GM23338 (cell line): ENCODE results near the gene GLT6D1. TPM values are rescaled to one million over a fixed set of nuclear protein-coding genes. Genes with fewer than 3 reads are reported as not detected.

Experiments used
- ATAC-seq: fragments of 200-7000 bp; cut with Tn5 transposase; 3 replicates; pipeline ENCODE4 v1.9.1; 2020
- DNase-seq: peaks from one replicate; pipeline ENCODE4 v3.0.0-alpha.2; 2015; ENCODE audit warnings: low spot score
- H2AFZ ChIP-seq: fragments of 200-600 bp; sonication (generic); 2 replicates; pipeline ENCODE4 v1.8.0; 2016; ENCODE audit warnings: antibody characterized with exemption, mild to moderate bottlenecking, moderate library complexity
- H3F3A ChIP-seq: fragments of 200-600 bp; sonication (generic); replicated peaks from 2 replicates; pipeline ENCODE4 v1.8.0; 2017; ENCODE audit warnings: antibody characterized with exemption, mixed run types, low read depth
- H3K27ac ChIP-seq: fragments of 200-600 bp; sonication (generic); 2 replicates; pipeline ENCODE4 v1.6.1; 2016; ENCODE audit warnings: low read depth
- H3K27me3 ChIP-seq: fragments of 200-600 bp; sonication (generic); 2 replicates; pipeline ENCODE4 v1.8.0; 2016; ENCODE audit warnings: mild to moderate bottlenecking, mixed run types, moderate library complexity; ENCODE audit not compliant: insufficient read depth
- H3K36me3 ChIP-seq: fragments of 200-600 bp; sonication (generic); 2 replicates; pipeline ENCODE4 v1.8.0; 2016; ENCODE audit warnings: mild to moderate bottlenecking; ENCODE audit not compliant: insufficient read depth
- H3K4me1 ChIP-seq: fragments of 200-600 bp; sonication (generic); 2 replicates; pipeline ENCODE4 v1.8.0; 2016; ENCODE audit warnings: mild to moderate bottlenecking, moderate library complexity; ENCODE audit not compliant: insufficient read depth
- H3K4me2 ChIP-seq: fragments of 200-600 bp; sonication (generic); 2 replicates; pipeline ENCODE4 v1.7.1; 2017; ENCODE audit warnings: mixed run types
- H3K4me3 ChIP-seq: fragments of 200-600 bp; sonication (generic); 2 replicates; pipeline ENCODE4 v1.6.1; 2016; ENCODE audit warnings: mixed run types
- H3K79me2 ChIP-seq: fragments of 200-600 bp; sonication (generic); replicated peaks from 2 replicates; pipeline ENCODE4 v1.8.0; 2017; ENCODE audit warnings: mild to moderate bottlenecking; ENCODE audit not compliant: insufficient read depth
- H3K9me2 ChIP-seq: fragments of 200-600 bp; sonication (generic); 2 replicates; pipeline ENCODE4 v1.8.0; 2017; ENCODE audit not compliant: insufficient read depth
- H4K20me1 ChIP-seq: fragments of 200-600 bp; sonication (generic); replicated peaks from 2 replicates; pipeline ENCODE4 v1.8.0; 2017; ENCODE audit warnings: mild to moderate bottlenecking; ENCODE audit not compliant: insufficient read depth
- H3K27ac Mint-ChIP-seq: 2 replicates; pipeline ENCODE4 v1.8.0; 2020; ENCODE audit warnings: inconsistent platforms, mild to moderate bottlenecking, moderate library complexity, mixed read lengths
- H3K27me3 Mint-ChIP-seq: 3 replicates; pipeline ENCODE4 v1.8.0; 2022; ENCODE audit warnings: low read depth, mild to moderate bottlenecking, moderate library complexity, mixed read lengths, inconsistent platforms; ENCODE audit not compliant: insufficient read depth, poor library complexity
- H3K36me3 Mint-ChIP-seq: 3 replicates; pipeline ENCODE4 v1.8.0; 2021; ENCODE audit warnings: low read depth, mild to moderate bottlenecking, inconsistent platforms, moderate library complexity, mixed read lengths
- H3K4me1 Mint-ChIP-seq: 3 replicates; pipeline ENCODE4 v1.8.0; 2020; ENCODE audit warnings: mild to moderate bottlenecking, inconsistent platforms, mixed read lengths
- H3K4me3 Mint-ChIP-seq: 3 replicates; pipeline ENCODE4 v1.8.0; 2021; ENCODE audit warnings: moderate library complexity, mild to moderate bottlenecking, inconsistent platforms, mixed read lengths
- H3K9me3 Mint-ChIP-seq: 3 replicates; pipeline ENCODE4 v1.8.0; 2020; ENCODE audit warnings: moderate library complexity, mild to moderate bottlenecking, inconsistent platforms, mixed read lengths
- CREB1 ChIP-seq: fragments of 250-450 bp; sonication (Bioruptor Pico); IDR thresholded peaks from 2 replicates; pipeline ENCODE4 v1.5.0; 2020; ENCODE audit warnings: low read depth, mild to moderate bottlenecking, moderate library complexity
- CTCF ChIP-seq, 2 experiments: fragments of 200-600 bp in 1 of 2; sonication (generic) in 1 of 2; conservative IDR thresholded peaks; 2 replicates each; pipeline versions ENCODE4 v1.5.1 to v1.6.1; 2016 to 2017; ENCODE audit warnings: antibody characterized with exemption in 2 of 2, low read depth in 2 of 2, mild to moderate bottlenecking in 2 of 2, moderate library complexity in 1 of 2
- ETS1 ChIP-seq: IDR thresholded peaks from 2 replicates; pipeline ENCODE4 v1.6.1; 2016; ENCODE audit warnings: antibody characterized with exemption
- EZH2 ChIP-seq: fragments of 200-600 bp; sonication (generic); IDR thresholded peaks from one replicate; pipeline ENCODE4 v1.8.0; 2017; ENCODE audit warnings: antibody characterized with exemption, mild to moderate bottlenecking, low read depth; ENCODE audit not compliant: unreplicated experiment
- EZH2phosphoT487 ChIP-seq: fragments of 200-600 bp; sonication (generic); IDR thresholded peaks from one replicate; pipeline ENCODE4 v1.8.1; 2018; ENCODE audit warnings: antibody characterized with exemption; ENCODE audit not compliant: unreplicated experiment
- JUNB ChIP-seq: IDR thresholded peaks from one replicate; pipeline ENCODE4 v1.6.1; 2016; ENCODE audit warnings: antibody characterized with exemption; ENCODE audit not compliant: unreplicated experiment
- NANOG ChIP-seq: IDR thresholded peaks from 2 replicates; pipeline ENCODE4 v1.6.1; 2016; ENCODE audit warnings: antibody characterized with exemption, borderline replicate concordance
- POLR2AphosphoS5 ChIP-seq: IDR thresholded peaks from 2 replicates; pipeline ENCODE4 v1.6.1; 2016; ENCODE audit warnings: antibody characterized with exemption, low read depth
- REST ChIP-seq: IDR thresholded peaks from one replicate; pipeline ENCODE4 v1.6.1; 2018; ENCODE audit warnings: antibody characterized with exemption; ENCODE audit not compliant: unreplicated experiment
- STAT1 ChIP-seq: IDR thresholded peaks from one replicate; pipeline ENCODE4 v1.6.1; 2016; ENCODE audit warnings: antibody characterized with exemption; ENCODE audit not compliant: unreplicated experiment
- ZNF114 ChIP-seq: fragments of 250-450 bp; sonication (Bioruptor Pico); IDR thresholded peaks from 2 replicates; pipeline ENCODE4 v1.5.0; 2020; ENCODE audit warnings: mild to moderate bottlenecking, moderate library complexity
- ZNF331 ChIP-seq: fragments of 250-450 bp; sonication (Bioruptor Pico); IDR thresholded peaks from 2 replicates; pipeline ENCODE4 v1.5.0; 2020; ENCODE audit warnings: low read depth, mild to moderate bottlenecking, moderate library complexity
- ZNF462 ChIP-seq: fragments of 250-450 bp; sonication (Bioruptor Pico); IDR thresholded peaks from 2 replicates; pipeline ENCODE4 v1.5.0; 2020; ENCODE audit warnings: mild to moderate bottlenecking, moderate library complexity
- polyA plus RNA-seq: library from polyadenylated mRNA; unstranded; fragments of >200 nt; fragmentation: Nextera tagmentation; extraction: Ambion mirVana; gene quantifications from 2 replicates; pipeline ENCODE4 v1.2.1, GENCODE V29; 2016
- total RNA-seq: library from RNA; depleted of rRNA; stranded (reverse); fragments of >200 nt; shearing (Covaris generic); gene quantifications from 2 replicates; pipeline ENCODE4 v1.2.3, GENCODE V29; 2014

GLT6D1 gene
- total and polyA plus RNA-seq, 2 experiments from 2014 or later, result not detected

- no peak overlapping the region for H3K4me2 ChIP-seq
- H2AFZ ChIP-seq, result no peak overlapping the region
- Mint-ChIP-seq H3K4me1 (no peaks in the 10 kb centered on the region), H3K27me3 (peaks cover 2% of the 10 kb centered on the region), H3K36me3 (no peaks in the 10 kb centered on the region; the same call in 2 of the 3 replicates), H3K27ac (no peak overlapping the region), H3K9me3 (peaks cover 8% of the 10 kb centered on the region; the same call in 2 of the 3 replicates), H3K4me3 (no peak overlapping the region)
- no peak overlapping the region for H3K4me3 ChIP-seq
- TF ChIP-seq REST (no peak), CTCF (conservative IDR thresholded peaks at IDR 0.05; ENCODE audit: low read depth in 2 of 2) (no peak), POLR2AphosphoS5 (no peak), NANOG (no peak), JUNB (no peak), STAT1 (no peak), ZNF114 (CRISPR knock-in tag) (no peak), ETS1 (no peak), CREB1 (no peak), EZH2 (no peak), EZH2phosphoT487 (no peak), ZNF331 (CRISPR knock-in tag) (no peak), ZNF462 (CRISPR knock-in tag) (no peak)
- ATAC-seq, result no peak
- no peaks in the 10 kb centered on the region; the same call in 1 of the 2 replicates for H3K36me3 ChIP-seq
- H3K27ac ChIP-seq, result no peak overlapping the region
- H3K27me3 ChIP-seq, result no peaks in the 10 kb centered on the region
- H3K79me2 ChIP-seq, result no peaks in the 10 kb centered on the region
- no peaks in the 10 kb centered on the region for H3K4me1 ChIP-seq
- DNase-seq, result no peak
- no peaks in the 10 kb centered on the region for H4K20me1 ChIP-seq
- H3F3A ChIP-seq, result no peaks in the 10 kb centered on the region
- H3K9me2 ChIP-seq, result 0 out of 2 replicates have a peak, but pooled peaks cover 2% of the 10 kb centered on the region
These were observed 16.8 kb downstream of the GLT6D1 start for GRCh38 chr9:135622415-135623020.
